ENCODE measurements around the gene PFKP.

PFKP gene

DNA sequence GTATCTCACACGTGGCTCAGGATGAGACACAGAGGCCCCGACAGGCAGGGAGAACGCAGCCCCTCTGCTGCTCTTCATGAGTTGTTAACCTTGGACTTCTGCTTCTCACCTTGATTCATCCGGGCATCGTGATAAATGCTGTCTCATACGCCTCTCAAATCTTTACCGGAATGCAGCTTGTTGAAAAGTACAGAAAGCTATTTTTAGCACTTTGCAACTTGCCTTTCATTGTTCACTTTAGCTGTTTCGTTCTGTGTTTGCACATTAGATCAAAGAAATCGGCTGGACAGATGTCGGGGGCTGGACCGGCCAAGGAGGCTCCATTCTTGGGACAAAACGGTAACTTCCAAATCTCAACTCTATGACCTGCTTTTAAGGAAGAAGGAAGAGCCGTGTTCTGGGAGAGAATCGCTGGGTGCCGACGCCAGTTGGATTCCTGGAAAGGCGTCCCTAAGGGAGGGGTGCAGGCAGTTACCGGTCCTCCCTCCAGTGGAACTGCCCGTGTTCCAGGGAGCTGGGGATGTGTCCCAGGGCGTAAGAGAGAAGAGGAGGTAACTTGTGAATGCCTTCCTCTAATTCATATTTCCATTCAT lies 49.3 kb downstream of the PFKP start:
- no peak for DNase-seq (ENCODE audit: low read depth)

DNA sequence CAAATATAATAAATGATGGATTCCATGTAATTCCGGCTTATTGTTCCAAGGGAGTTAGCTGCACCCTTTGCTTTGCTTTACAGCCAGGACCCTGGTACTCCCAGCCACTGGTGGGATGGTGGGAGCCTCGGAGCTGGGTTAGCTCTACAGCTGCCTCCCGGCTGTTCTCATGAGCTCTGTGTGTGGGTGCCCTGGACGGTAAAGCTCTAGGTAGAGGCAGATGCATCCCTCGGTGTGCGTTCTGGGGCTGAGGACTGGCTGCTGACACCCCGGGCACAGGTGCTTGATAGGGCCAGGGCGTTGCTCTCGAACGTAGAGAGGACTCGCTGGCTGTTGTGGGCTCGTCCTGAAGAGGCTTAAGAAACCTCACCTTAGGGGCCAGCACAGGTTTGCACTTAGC lies 50.1 kb downstream of the PFKP start:
- no peak for DNase-seq (ENCODE audit: low read depth)

- DNase-seq (ENCODE audit: low read depth): no peak
Measured at GRCh38 chr10:3118641-3119091, 51.3 kb downstream of the PFKP start.

- no peak for DNase-seq (ENCODE audit: low read depth)
Measured at GRCh38 chr10:3119796-3120459, 52.6 kb downstream of the PFKP start.

DNA sequence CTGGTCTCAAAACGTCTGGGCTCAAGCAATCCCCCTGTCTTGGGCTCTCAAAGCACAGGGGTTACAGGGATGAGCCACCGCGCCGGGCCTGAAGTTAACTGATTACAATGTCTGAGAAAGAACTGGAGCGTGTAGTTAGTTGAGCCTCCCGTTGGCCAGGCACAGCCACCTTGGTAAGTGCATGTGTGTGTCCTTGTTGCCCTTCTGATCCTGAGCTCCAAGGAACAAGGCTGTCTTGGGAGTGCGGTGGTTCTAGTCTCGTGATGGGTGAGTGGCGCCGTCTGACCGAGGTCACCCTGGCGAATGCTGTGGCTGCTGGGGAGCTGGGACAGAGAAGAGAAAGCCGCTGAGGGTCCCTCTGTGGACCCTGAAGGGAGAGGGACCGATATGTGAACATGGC lies 54.7 kb downstream of the PFKP start:
- DNase-seq (ENCODE audit: low read depth): no peak

DNA sequence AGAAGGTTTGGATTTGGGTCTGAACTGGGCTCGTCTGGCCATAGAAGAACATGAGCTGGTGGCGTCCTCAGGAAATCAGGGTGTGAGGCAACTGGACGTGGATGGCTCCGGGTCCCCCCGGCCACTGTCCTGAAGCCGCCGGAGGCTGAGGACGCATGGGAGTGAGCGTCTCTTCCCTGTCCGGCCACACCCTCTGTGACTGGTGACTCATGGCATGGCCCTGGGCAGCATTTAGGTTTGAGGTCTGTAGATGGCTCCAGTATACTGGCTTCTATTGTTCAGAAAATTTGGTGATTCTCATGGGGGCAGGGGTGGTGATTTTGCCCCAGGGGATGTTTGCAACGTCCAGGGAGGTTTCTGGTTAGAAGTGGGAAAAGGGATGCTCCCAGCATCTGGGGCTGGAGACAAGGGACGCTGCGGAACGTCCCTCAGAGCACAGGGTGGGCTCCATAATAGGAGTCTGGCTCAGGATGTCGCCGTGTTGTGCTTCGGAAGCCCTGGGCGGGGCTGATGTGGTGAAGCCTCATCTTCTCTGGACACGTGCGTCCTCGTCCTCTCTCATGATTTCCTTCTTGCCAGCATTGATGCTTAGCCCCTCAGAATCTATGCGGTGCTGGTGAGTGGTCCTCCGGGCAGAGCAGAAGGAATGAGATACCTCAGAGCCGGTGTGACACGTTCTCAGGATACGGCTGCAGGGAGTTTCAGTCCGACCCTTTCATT lies 55.3 kb downstream of the PFKP start:
- DNase-seq (ENCODE audit: low read depth): no peak

- DNase-seq (ENCODE audit: low read depth): no peak
Measured at GRCh38 chr10:3123571-3124411, 56.4 kb downstream of the PFKP start.

GRCh38 chr10:3124412-3125175 lies 57.2 kb downstream of the PFKP start:
- no peak for DNase-seq (ENCODE audit: low read depth)

DNA sequence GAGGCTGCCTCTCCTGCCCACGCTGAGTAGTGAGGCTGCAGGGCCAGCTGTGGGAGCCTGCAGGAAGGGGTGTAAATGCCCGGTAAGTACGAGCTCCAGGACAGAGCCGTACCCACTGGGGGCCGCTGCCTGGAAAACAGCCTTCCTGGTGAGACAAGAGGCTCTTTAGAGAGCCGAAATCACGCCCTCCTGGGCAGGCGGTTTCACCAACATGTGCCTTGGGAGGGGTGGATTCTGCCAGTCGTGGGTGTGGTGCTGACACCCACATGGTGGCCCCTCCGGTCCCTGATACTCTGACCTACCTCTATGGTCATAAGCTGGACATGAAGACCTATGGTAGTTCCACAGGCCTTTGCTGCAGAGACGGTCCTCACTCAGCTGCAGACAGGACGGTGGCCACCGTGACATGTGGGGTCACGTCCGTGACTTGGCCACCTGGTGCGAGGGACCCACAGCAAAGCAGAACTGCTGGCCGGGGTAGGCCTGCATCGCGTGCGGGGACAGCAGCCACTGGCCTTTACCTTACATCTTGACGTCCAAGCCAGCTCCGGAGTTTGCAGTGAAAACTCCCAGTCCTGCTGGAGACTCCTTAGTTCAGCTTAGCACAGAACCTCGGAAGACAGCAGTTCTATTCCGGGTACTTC lies 58.3 kb downstream of the PFKP start:
- DNase-seq (ENCODE audit: low read depth): no peak

DNA sequence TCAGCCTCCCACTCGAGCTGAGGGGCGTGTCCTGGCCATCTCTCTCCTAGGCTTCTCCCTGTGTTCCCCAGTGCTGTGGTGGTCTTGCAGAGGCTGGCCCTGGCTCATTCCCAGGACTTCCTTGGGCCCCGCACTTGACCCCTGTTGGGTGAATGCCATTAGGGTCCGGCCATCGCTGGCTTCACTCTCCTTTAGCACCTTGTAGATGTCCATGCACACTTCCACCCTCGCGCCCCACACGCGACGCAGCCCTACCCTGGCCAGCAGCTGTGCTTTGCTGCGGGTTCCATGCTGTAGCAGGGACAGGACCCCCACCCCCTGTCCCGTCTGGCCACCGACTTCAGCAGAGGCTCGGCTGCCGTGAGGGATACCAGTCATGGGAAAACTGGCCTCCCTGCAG lies 58.9 kb downstream of the PFKP start:
- no peak for DNase-seq (ENCODE audit: low read depth)

DNA sequence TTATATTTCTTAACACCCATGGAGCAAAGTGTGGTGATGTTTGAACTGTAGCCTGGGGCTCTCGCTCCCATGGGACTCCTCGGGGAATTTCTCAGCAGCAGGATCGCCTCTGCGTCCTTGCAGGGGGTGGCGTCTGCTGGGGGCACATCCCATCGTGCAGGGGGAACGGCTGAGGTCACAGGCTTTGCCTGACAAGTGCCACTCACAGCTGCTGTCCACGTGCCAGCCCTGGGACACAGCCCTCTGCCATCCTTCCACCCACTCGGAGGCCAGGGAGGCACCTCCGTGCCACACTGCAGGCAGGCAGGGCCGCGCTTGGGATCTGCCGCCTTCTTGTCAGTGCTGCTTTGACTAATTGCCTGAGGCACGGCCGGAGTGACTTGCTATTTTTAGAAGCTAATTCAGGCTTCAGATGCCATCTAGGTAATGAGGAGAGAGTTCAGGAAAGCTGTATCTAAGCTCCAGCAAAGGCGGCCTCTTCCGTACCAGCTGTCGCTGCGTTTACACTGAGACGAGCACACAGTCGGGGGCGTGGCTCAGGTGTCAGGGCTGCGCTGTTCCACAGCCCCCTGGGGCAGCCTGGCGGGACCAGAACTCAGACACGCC lies 59.5 kb downstream of the PFKP start:
- no peak for DNase-seq (ENCODE audit: low read depth)

GRCh38 chr10:3127921-3128320 lies 60.6 kb downstream of the PFKP start:
- no peak for DNase-seq (ENCODE audit: low read depth)

DNA sequence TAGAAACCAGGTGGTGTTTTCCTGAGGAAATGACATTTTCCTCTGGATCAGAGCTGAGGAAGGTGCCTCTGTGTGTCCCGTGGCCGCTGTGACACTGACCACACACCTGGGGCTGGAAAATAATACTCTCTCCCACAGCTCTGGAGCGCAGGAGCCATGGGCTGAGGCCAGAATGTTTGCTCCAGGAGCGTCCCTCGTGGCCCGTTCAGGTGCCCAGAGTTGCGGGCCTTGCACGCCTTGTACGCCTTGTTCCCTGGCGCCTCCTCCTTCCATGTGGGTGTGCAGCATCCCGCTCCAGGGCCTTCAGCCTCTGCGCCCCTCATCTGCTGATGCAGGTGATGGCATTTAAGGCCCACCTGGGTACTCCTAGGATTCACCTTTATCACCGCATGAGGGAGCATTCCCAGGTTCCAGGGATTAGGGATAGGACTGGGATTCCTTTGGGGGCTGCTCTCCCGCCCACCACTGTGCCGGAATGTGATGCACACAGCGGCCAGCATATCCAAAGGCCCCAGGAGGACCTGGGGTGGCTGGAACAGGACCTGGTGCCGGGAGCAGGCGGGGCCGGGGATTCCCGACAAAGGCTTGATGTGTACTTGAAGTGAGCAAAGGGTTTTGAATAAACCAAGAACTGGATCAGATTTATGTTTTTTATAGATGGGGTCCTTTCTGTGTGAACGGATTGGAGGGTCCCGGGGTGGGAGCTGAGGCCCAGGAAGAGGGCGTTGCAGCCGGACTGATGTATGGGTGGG lies 61.2 kb downstream of the PFKP start:
- no peak for DNase-seq (ENCODE audit: low read depth)

DNA sequence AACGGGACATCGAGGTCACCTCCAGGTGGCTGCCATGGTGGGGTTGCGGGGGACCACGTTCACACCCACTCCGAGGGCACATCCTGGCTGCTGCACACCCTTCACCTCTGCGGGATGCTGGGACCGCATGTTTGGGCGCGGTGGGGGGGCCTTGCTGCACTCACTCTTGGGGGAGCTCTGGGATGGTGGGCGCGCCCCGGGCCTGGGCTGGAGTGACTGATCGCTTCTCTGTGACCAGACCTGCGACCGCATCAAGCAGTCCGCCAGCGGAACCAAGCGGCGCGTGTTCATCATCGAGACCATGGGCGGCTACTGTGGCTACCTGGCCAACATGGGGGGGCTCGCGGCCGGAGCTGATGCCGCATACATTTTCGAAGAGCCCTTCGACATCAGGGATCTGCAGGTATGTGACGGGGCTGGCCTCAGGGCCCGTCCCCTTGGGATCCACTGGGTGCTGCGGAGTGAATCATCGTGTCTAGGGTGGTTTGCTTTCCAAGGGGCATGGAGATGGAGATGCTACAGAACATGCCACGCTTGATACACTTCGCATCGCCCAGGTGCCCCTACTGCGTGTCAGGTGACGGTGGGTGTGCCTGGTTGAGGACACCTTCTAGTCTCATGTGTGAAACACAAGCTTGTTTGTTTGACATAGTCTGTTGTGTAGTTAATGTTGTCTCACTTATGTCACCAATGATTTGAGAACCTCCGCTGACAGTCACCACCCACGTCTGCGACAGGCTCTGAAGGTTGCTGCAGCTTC lies 62.4 kb downstream of the PFKP start:
- DNase-seq (ENCODE audit: low read depth): no peak

DNA sequence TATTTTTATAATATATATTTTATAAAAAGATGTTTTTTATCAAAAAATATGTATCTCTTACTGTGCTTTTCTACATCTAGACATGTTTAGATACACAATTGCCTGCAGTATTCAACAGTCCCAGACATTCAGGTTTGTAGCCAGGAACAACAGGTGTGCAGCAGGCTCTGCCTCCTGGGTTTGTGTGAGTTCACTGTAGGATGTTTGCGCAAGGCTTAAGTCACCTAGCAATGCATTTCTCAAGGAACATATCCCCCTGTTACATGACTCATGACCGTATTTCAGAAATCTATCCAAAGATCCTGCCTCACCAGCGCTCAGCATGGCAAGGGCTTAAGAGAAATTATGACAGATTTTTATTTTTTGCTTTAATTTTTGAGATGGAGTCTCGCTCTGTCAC lies 63.8 kb downstream of the PFKP start:
- no peak for DNase-seq (ENCODE audit: low read depth)

GRCh38 chr10:3132036-3133025 lies 65.0 kb downstream of the PFKP start:
- DNase-seq (ENCODE audit: low read depth): no peak

GRCh38 chr10:3133948-3134347 lies 66.6 kb downstream of the PFKP start:
- DNase-seq (ENCODE audit: low read depth): no peak

DNA sequence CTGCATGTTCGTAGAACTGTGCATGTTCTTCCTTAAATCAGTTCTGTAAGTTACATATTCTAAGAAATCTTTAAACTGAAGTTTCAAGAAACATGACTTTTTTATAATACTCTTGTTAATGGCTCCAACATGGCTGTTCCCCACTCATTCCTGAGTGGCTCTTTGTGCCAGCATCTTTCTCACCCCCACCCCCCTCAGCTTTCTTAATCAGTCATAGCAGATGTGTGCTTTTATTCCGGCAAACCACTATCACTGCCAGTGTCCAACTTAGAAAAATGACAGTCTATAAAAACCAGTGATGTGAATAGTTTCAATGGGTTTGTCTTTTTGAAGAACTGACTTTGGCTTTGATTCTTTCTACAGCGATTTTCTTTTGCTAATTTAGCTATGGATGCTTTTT lies 67.7 kb downstream of the PFKP start:
- no peak for DNase-seq (ENCODE audit: low read depth)

Measured in stimulated activated CD8-positive, alpha-beta memory T cell treated with anti-CD3 and anti-CD28 coated beads, Interleukin-15, amount 100 ng/mL, for 1 hour (primary cell).